KOPT-K1 (cell line): Measurements from ENCODE around the gene SLC2A8.

ENCODE experiments used
- H3K27ac ChIP-seq: fragments of 200-600 bp; sonication (generic); 2 replicates; pipeline ENCODE4 v1.5.1; 2016; ENCODE audit warnings: antibody characterized with exemption, mild to moderate bottlenecking, low read depth, low read length; ENCODE audit not compliant: poor library complexity, severe bottlenecking
- H3K36me3 ChIP-seq: fragments of 200-600 bp; sonication (generic); 2 replicates; pipeline ENCODE4 v1.5.1; 2017; ENCODE audit warnings: antibody characterized with exemption, mild to moderate bottlenecking, low read length, moderate library complexity; ENCODE audit not compliant: insufficient read depth
- H3K9me3 ChIP-seq: fragments of 200-600 bp; sonication (generic); 2 replicates; pipeline ENCODE4 v1.5.1; 2017; ENCODE audit warnings: antibody characterized with exemption, low read length, mild to moderate bottlenecking; ENCODE audit not compliant: insufficient read depth, poor library complexity, severe bottlenecking

SLC2A8 gene

DNA sequence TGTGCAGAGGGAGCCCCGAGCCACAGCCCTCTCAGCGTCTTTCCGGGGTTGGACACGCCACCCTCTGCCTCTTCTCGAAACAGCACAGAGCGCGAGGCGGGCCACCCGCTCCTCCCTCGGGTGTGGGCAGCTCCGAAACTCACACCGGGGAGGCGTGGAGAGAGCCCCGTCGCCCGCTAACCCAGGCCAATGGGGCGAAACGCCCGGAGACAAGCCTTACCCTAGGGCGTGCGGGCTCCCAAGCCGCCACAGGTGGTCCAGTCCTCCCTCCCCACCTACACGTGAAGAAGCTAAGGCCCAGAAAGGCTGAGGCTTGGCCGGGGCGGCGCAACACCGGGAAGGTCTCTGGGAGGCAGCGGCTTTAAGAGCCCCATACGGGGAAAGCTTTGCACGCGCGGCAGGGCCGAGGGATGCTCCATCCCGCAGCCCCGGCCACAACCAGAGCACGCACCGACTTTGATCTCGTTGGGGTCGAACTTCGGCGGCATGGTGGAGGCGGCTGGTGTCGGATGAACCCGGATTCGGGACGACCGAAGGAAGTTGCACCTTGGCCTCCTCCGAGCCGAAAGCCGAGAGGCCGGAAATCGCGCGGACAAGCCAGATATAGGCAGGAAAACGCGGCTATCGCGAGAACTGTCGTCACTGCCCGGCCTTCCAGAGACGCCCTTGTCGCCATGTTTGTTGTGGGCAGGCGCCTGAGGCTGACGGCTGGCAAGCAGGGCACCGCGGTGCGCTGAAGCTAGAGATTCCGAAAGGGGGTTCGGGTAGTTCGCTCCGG is 54.0 kb downstream of the SLC2A8 start, which contains the start of the genes LRSAM1 and RPL12:
LRSAM1 (plus strand) TSS at position 681 of the 778 bp plus-strand sequence. CDS start 3,018 bp downstream, outside the sequence.
RPL12 (minus strand) TSS at position 577 of the 778 bp plus-strand sequence; CDS start at position 488, 89 bp downstream.
- Histone ChIP-seq H3K9me3 (no peaks in the 10 kb centered on the region), H3K27ac (peak within 1 kb of the TSS; percentile 81), H3K36me3 (peaks cover 46% of the 10 kb centered on the region)

DNA sequence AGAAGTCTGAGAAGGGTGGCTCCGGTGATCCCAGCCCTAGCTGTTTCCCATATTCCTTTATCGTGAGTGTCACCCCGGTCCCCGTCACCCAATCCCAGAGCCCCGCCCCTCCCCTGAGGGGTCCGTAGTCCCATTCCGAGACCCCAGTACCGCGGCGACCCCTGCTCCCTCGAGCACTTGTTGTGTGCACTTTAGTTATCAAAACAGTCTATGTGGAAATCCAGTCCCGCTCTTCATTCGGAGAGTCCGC is 54.6 kb downstream of the SLC2A8 start:
- Histone ChIP-seq H3K9me3 (no peaks in the 10 kb centered on the region), H3K27ac (peak overlapping the region; percentile 81), H3K36me3 (peaks cover 41% of the 10 kb centered on the region)

DNA sequence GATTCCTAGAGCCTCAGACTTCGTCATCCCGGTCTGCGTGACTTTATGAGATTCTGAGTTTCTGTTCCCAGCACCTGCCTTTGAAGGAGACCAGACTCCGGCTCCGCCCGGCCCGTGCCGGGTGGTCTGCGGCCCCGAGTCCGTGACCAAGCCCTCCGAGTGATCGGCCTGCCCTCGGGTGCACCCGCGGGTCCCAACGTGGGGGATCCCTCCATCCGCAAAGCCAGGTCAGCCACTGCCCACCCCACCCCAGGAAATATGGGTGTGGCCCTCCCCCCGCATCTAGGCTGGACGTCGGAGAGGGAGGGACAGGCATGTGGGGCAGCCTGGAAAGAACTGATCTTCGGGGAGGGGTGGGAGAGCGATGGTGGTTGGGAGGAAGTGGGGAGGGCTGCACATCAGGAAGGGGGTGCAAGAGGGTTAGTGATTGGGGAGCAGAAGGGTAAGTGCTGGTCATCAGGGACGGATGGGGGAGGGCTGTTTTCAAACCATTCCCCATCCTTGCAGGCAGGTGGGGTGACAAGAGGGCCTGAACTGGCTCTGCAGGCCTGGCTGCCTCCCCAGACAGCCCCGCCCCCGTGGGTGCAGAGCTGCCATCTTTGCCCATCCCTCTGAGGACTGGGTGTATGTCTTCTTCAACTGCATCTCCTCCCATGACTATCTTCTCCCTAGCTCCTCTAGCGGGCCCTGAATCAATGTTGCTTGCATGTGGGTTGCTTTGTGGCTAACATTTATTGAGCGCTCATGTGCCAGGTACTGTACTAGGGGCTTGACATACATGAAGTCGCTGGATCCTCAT is 55.1 kb downstream of the SLC2A8 start:
- H3K36me3 ChIP-seq = peaks cover 35% of the 10 kb centered on the region
- no peaks in the 10 kb centered on the region for H3K9me3 ChIP-seq
- peak overlapping the region; percentile 81 for H3K27ac ChIP-seq

DNA sequence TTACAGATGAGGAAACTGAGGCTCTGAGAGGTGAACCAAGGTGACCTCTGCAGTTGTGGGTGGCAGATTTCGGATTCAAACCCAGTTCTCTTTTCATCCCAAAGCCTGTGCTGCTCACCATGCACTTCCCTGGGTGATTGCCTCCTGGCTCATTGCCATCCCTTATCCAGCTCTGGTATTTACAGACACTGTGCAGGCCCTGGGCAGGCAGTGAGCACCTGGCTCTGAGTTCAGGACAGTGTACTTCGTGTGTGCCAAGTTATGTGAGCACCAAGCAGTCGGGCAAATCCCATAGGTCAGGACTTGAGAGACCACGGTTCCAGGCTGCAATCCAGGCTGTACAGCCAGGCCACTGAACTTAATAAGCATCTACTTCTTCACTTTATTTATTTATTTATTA is 55.7 kb downstream of the SLC2A8 start:
- Histone ChIP-seq H3K36me3 (peaks cover 29% of the 10 kb centered on the region), H3K27ac (peak overlapping the region; percentile 81), H3K9me3 (no peaks in the 10 kb centered on the region)

DNA sequence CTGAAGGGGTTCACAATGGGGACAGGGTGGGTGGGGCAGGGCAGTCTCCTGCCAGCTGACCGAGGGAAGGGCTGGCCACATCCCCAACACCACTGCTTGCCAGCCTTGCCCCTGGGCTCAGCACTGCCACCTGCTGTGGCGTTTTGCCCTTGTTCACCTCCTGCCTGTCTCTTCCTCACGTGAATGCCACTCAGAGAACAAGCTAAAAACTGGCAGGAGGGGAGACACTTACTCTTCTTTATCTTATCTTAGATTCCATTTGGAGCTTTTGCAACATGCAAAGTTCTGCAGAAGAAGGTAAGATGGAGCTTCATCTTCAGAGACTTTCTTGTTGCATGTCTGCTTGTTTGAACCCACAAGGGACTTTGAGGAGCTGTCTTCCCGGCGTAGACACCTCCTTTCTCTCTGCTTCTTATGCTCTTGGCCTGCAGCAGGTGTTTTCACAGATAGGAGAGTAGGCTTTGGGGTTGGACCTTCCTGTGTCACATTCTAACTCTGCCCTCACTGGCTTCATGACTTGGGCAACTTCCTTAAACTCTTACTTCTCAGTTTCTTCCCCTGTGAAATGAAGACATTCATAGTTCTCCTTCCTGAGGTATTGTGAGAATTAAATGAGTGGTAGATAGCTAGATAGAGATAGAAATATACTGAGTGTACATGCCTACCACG is 58.5 kb downstream of the SLC2A8 start:
- Histone ChIP-seq H3K27ac (no peak overlapping the region), H3K36me3 (peaks cover 11% of the 10 kb centered on the region), H3K9me3 (no peaks in the 10 kb centered on the region)

DNA sequence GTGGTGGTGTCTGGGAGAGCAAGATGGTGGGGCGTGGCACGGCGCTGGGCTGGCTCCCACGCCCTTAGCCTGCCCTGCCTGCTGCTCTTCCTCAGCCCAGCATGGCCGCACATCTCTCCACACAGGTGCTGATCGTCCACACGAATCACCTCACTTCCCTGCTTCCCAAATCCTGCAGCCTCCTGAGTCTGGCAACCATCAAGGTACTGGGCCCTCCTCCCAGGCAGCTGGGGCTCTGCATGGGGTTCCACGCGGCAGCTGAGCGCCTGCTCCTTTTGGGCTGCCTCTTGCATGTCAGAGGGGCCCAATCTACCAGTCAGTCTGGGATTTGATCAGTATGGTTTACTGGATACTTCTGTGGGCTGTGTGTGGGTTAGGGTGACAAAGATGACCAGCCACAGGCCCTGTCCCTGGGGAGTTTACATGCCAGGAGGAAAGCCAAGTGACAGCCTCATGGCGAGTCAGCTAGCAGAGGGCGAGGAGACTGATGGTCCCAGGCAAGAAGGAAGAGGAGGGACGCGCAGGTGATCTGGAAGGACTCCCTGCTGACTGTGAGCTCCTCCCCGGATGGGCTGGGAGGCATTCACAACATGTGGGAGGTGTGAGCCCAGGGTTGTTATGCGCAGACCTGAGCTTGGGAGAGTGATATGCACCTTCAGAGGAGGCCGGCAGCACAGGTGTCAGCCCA is 60.4 kb downstream of the SLC2A8 start:
- no peaks in the 10 kb centered on the region for H3K9me3 ChIP-seq
- H3K36me3 ChIP-seq = peaks cover 24% of the 10 kb centered on the region
- H3K27ac ChIP-seq = no peak overlapping the region
